BE2C (cell line): ENCODE results near the gene FASTKD2.

Experiments
- DNase-seq: peaks from one replicate; pipeline ENCODE4 v3.0.0-alpha.2; 2020
- H3K27me3 ChIP-seq: fragments of 250-450 bp; sonication (Bioruptor Pico); 2 replicates; pipeline ENCODE4 v1.5.1; 2020; ENCODE audit warnings: mild to moderate bottlenecking
- H3K36me3 ChIP-seq: fragments of 250-450 bp; sonication (Bioruptor Pico); 2 replicates; pipeline ENCODE4 v1.5.1; 2020; ENCODE audit warnings: mild to moderate bottlenecking
- H3K4me1 ChIP-seq: fragments of 250-450 bp; sonication (Bioruptor Pico); 2 replicates; pipeline ENCODE4 v1.5.1; 2020
- H3K4me3 ChIP-seq: 2 replicates; pipeline ENCODE4 v1.5.1; 2011; ENCODE audit warnings: low read depth, low read length
- H3K9me3 ChIP-seq: fragments of 250-450 bp; sonication (Bioruptor Pico); 2 replicates; pipeline ENCODE4 v1.5.1; 2020
- TF ChIP-seq, protein P1 (sequence below): IDR thresholded peaks from 2 replicates; pipeline ENCODE4 v1.5.1; 2012; ENCODE audit warnings: mild to moderate bottlenecking, low read depth, low read length

FASTKD2 gene

GRCh38 chr2:206727287-206727686 lies 38.1 kb upstream of the FASTKD2 start:
- DNase-seq = no peak
- Histone ChIP-seq H3K9me3 (no peaks in the 10 kb centered on the region), H3K36me3 (no peaks in the 10 kb centered on the region), H3K4me1 (no peaks in the 10 kb centered on the region), H3K4me3 (no peak overlapping the region), H3K27me3 (peaks cover 3% of the 10 kb centered on the region; the same call in 1 of the 2 replicates)
- TF ChIP-seq, protein P1, sequence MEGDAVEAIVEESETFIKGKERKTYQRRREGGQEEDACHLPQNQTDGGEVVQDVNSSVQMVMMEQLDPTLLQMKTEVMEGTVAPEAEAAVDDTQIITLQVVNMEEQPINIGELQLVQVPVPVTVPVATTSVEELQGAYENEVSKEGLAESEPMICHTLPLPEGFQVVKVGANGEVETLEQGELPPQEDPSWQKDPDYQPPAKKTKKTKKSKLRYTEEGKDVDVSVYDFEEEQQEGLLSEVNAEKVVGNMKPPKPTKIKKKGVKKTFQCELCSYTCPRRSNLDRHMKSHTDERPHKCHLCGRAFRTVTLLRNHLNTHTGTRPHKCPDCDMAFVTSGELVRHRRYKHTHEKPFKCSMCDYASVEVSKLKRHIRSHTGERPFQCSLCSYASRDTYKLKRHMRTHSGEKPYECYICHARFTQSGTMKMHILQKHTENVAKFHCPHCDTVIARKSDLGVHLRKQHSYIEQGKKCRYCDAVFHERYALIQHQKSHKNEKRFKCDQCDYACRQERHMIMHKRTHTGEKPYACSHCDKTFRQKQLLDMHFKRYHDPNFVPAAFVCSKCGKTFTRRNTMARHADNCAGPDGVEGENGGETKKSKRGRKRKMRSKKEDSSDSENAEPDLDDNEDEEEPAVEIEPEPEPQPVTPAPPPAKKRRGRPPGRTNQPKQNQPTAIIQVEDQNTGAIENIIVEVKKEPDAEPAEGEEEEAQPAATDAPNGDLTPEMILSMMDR = no peak

- peaks cover 3% of the 10 kb centered on the region; the same call in 1 of the 2 replicates for H3K27me3 ChIP-seq
- no peak overlapping the region for H3K4me3 ChIP-seq
- no peak for DNase-seq
- H3K4me1 ChIP-seq = no peaks in the 10 kb centered on the region
- TF ChIP-seq, protein P1 = no peak
- H3K9me3 ChIP-seq = no peaks in the 10 kb centered on the region
- no peaks in the 10 kb centered on the region for H3K36me3 ChIP-seq
Observed at GRCh38 chr2:206728277-206729199, 36.9 kb upstream of the FASTKD2 start.

DNA sequence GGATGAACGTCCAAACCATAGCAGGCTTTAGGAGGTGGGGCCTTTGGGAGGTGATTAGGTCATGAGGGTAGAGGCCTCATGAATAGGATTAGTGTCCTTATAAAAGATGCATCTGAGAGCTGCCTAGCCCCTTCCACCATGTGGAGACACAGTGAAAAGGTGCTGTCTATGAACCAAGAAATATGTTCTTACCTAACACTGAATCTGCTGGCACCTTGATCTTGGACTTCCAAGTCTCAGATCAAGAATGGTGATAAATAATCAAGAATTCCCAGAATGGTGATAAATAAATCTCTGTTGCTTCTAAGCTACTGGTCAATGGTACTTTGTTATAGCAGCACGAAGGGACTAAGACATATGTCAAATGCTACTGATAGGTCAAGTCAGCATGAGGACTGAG lies 32.1 kb upstream of the FASTKD2 start:
- Histone ChIP-seq H3K4me3 (no peak overlapping the region), H3K36me3 (no peaks in the 10 kb centered on the region), H3K9me3 (no peaks in the 10 kb centered on the region), H3K27me3 (peaks cover 3% of the 10 kb centered on the region; the same call in 1 of the 2 replicates), H3K4me1 (no peaks in the 10 kb centered on the region)
- DNase-seq = no peak
- TF ChIP-seq, protein P1 = no peak

- TF ChIP-seq, protein P1 = no peak
- Histone ChIP-seq H3K9me3 (no peaks in the 10 kb centered on the region), H3K27me3 (no peaks in the 10 kb centered on the region), H3K36me3 (no peaks in the 10 kb centered on the region), H3K4me1 (no peaks in the 10 kb centered on the region), H3K4me3 (no peak overlapping the region)
- DNase-seq = no peak
Observed at GRCh38 chr2:206736935-206737334, 28.5 kb upstream of the FASTKD2 start.

- no peaks in the 10 kb centered on the region for H3K27me3 ChIP-seq
- TF ChIP-seq, protein P1 = no peak
- no peak for DNase-seq
- H3K4me3 ChIP-seq = no peak overlapping the region
- H3K4me1 ChIP-seq = no peaks in the 10 kb centered on the region
- no peaks in the 10 kb centered on the region for H3K9me3 ChIP-seq
- H3K36me3 ChIP-seq = no peaks in the 10 kb centered on the region
Observed at GRCh38 chr2:206739271-206739670, 26.1 kb upstream of the FASTKD2 start.

DNA sequence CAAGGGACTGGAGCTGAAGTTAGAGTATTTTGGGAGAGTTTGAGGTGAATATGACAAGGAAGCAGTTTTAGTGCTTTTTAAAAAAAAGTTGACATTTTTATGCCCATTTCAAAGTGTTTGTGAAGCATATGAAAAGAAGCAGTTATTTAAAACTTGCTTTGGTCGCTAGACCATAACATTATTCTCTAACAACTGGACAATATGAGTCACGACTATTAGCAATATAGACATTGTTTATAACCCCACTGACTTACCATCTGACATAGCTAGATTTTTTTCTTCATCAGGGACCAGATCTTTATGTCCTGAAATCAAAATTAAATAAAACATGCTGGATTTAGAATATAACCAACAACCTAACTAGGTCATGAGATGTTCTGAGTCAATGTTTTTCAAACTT lies 24.6 kb upstream of the FASTKD2 start:
- no peak for DNase-seq
- no peaks in the 10 kb centered on the region for H3K36me3 ChIP-seq
- H3K4me3 ChIP-seq = no peak overlapping the region
- TF ChIP-seq, protein P1 = no peak
- H3K27me3 ChIP-seq = no peaks in the 10 kb centered on the region
- no peaks in the 10 kb centered on the region for H3K4me1 ChIP-seq
- no peaks in the 10 kb centered on the region for H3K9me3 ChIP-seq
